ENCODE results near the gene PDE6C. TPM values are rescaled to one million over a fixed set of nuclear protein-coding genes. Genes with fewer than 3 reads are reported as not detected.
A peak's percentile ranks its signal among the peaks of the same experiment; 100 is the strongest.

Gene PDE6C
- total RNA-seq, 2 experiments from 2014 or later, result 0.03 to 0.13 TPM

- Histone ChIP-seq H3K79me2 (ENCODE audit: insufficient read depth, low read depth, low read length) (no peaks in the 10 kb centered on the region), H4K20me1 (ENCODE audit: insufficient read depth, low read length) (no peaks in the 10 kb centered on the region), H3K4me2 (ENCODE audit: low read length) (no peak overlapping the region), H3K36me3 (ENCODE audit: insufficient read depth, low read length) (no peaks in the 10 kb centered on the region), H2AFZ (ENCODE audit: low read length) (no peak overlapping the region), H3K4me3 (ENCODE audit: low read depth, low read length, poor library complexity, severe bottlenecking) (no peak overlapping the region), H3K4me1 (ENCODE audit: insufficient read depth, low read length, poor library complexity, severe bottlenecking) (peaks cover 3% of the 10 kb centered on the region), H3K9me3 (ENCODE audit: low read length) (no peaks in the 10 kb centered on the region), H3K9me2 (ENCODE audit: insufficient read depth, low read length) (no peaks in the 10 kb centered on the region), H3K27ac (ENCODE audit: low read depth, low read length, poor library complexity, severe bottlenecking) (no peak overlapping the region)
- DNase-seq (ENCODE audit: low spot score), result no peak
- ChIA-PET POLR2A (interaction anchor here (0.6 to 1.6 kb wide), 2 partner anchors 26 to 778 kb away, joined by 3 to 4 read pairs; no protein-coding TSS in a partner anchor), CTCF (ENCODE audit: unreplicated experiment) (interaction anchor here (1.0 kb wide), 1 partner anchor 10 kb away, joined by 3 read pairs; no protein-coding TSS in a partner anchor)
- BruUV-seq (replicated peaks), result no TSS peak
- intact Hi-C loops (cut with micrococcal nuclease; ENCODE audit: unreplicated experiment), result no loop called here
- TF ChIP-seq EZH2phosphoT487 (IDR thresholded peaks at IDR 0.05; ENCODE audit: borderline replicate concordance, low read depth, low read length), result no peak
- TF ChIP-seq, protein P1, sequence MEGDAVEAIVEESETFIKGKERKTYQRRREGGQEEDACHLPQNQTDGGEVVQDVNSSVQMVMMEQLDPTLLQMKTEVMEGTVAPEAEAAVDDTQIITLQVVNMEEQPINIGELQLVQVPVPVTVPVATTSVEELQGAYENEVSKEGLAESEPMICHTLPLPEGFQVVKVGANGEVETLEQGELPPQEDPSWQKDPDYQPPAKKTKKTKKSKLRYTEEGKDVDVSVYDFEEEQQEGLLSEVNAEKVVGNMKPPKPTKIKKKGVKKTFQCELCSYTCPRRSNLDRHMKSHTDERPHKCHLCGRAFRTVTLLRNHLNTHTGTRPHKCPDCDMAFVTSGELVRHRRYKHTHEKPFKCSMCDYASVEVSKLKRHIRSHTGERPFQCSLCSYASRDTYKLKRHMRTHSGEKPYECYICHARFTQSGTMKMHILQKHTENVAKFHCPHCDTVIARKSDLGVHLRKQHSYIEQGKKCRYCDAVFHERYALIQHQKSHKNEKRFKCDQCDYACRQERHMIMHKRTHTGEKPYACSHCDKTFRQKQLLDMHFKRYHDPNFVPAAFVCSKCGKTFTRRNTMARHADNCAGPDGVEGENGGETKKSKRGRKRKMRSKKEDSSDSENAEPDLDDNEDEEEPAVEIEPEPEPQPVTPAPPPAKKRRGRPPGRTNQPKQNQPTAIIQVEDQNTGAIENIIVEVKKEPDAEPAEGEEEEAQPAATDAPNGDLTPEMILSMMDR (conservative IDR thresholded peaks at IDR 0.05; ENCODE audit: low read length), result no peak
These were observed 100.3 kb downstream of the PDE6C start for GRCh38 chr10:93712593-93712992.

DNA sequence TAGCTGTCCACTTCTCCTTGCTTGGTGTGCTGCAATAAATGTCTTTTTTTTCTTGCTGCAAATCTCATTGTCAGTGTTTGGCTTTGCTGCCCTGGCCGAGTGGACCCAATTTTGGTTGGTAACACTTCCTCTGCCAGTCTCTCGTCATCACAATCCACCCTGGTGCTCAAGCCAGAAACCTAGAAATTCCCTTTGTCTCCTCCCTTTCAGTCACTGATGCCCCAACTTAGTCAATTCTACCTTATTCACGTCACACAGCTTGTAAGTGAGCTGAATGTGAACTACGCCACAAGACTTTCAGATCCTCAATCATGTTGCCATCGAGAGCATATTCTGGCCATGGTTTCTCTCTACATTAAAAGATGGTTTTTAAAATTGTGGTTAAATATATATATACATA is 103.0 kb downstream of the PDE6C start:
- POLR2A ChIA-PET, result interaction anchor here (0.7 to 1.5 kb wide), 2 partner anchors 14 to 184 kb away, joined by 3 to 4 read pairs; no protein-coding TSS in a partner anchor
- H2AFZ ChIP-seq (ENCODE audit: low read length), result 0 out of 2 replicates have a peak overlapping the region, but pooled peaks have one; percentile 25
- no peaks in the 10 kb centered on the region for H3K9me2 ChIP-seq (ENCODE audit: insufficient read depth, low read length)
- H3K36me3 ChIP-seq (ENCODE audit: insufficient read depth, low read length), result no peaks in the 10 kb centered on the region
- no peaks in the 10 kb centered on the region for H3K79me2 ChIP-seq (ENCODE audit: insufficient read depth, low read depth, low read length)
- intact Hi-C loops (cut with micrococcal nuclease; ENCODE audit: unreplicated experiment), result no loop called here
- H3K9me3 ChIP-seq (ENCODE audit: low read length), result no peaks in the 10 kb centered on the region
- CTCF ChIA-PET (ENCODE audit: unreplicated experiment), result interaction anchor here (0.6 kb wide), 1 partner anchor 14 kb away, joined by 3 read pairs; no protein-coding TSS in a partner anchor
- BruUV-seq (replicated peaks), result no TSS peak
- DNase-seq (ENCODE audit: low spot score), result no peak
- H3K27ac ChIP-seq (ENCODE audit: low read depth, low read length, poor library complexity, severe bottlenecking), result no peak overlapping the region
- TF ChIP-seq, protein P1 (conservative IDR thresholded peaks at IDR 0.05; ENCODE audit: low read length), result no peak
- TF ChIP-seq EZH2phosphoT487 (IDR thresholded peaks at IDR 0.05; ENCODE audit: borderline replicate concordance, low read depth, low read length), result no peak
- no peak overlapping the region for H3K4me2 ChIP-seq (ENCODE audit: low read length)
- H3K4me3 ChIP-seq (ENCODE audit: low read depth, low read length, poor library complexity, severe bottlenecking), result no peak overlapping the region
- H4K20me1 ChIP-seq (ENCODE audit: insufficient read depth, low read length), result no peaks in the 10 kb centered on the region
- peaks cover 10% of the 10 kb centered on the region for H3K4me1 ChIP-seq (ENCODE audit: insufficient read depth, low read length, poor library complexity, severe bottlenecking)

Other genes starting within 250 kb of the PDE6C start
- not detected in 2 replicates for gene MYOF, start 130.2 kb upstream of the PDE6C start, total RNA-seq (2014; rRNA removed; shearing (Covaris generic))
- 0.30 and 0.42 TPM in 2 replicates for gene MYOF, start 130.2 kb upstream of the PDE6C start, total RNA-seq (2022)
- 64.5 and 83.0 TPM in 2 replicates for gene CEP55, start 115.9 kb upstream of the PDE6C start, total RNA-seq (2014; rRNA removed; shearing (Covaris generic))
- gene CEP55, start 115.9 kb upstream of the PDE6C start, total RNA-seq (2022), result 68.3 and 75.2 TPM in 2 replicates
- not detected in 2 replicates for gene FFAR4, start 45.9 kb upstream of the PDE6C start, total RNA-seq (2014; rRNA removed; shearing (Covaris generic))
- not detected in 2 replicates for gene FFAR4, start 45.9 kb upstream of the PDE6C start, total RNA-seq (2022)
- not detected in 2 replicates for gene RBP4, start 11.3 kb upstream of the PDE6C start, total RNA-seq (2014; rRNA removed; shearing (Covaris generic))
- gene RBP4, start 11.3 kb upstream of the PDE6C start, total RNA-seq (2022), result not detected in 2 replicates
- 11.9 and 24.3 TPM in 2 replicates for gene FRA10AC1, start 90.1 kb downstream of the PDE6C start, total RNA-seq (2014; rRNA removed; shearing (Covaris generic))
- 26.9 and 30.2 TPM in 2 replicates for gene FRA10AC1, start 90.1 kb downstream of the PDE6C start, total RNA-seq (2022)
- 0.41 TPM in 1 of 2 replicates, not detected in the other for gene LGI1, start 145.4 kb downstream of the PDE6C start, total RNA-seq (2014; rRNA removed; shearing (Covaris generic))
- not detected in 2 replicates for gene LGI1, start 145.4 kb downstream of the PDE6C start, total RNA-seq (2022)